ENCODE data around the gene TST. TPM values are rescaled to one million over a fixed set of nuclear protein-coding genes. Genes with fewer than 3 reads are reported as not detected.

TST gene
- total and polyA plus RNA-seq, 2 of the 8 experiments (the other 6 are each of a cell fraction or from before 2014, with no cell fraction given), result 22.6 to 61.6 TPM

GRCh38 chr22:37009490-37009889 is 9.8 kb downstream of the TST start:
- Histone ChIP-seq H3K36me3 (ENCODE audit: control insufficient read depth in 2 of 4, insufficient read depth in 4 of 4, low read length in 3 of 4) (no peaks in the 10 kb centered on the region), H2BK5ac (ENCODE audit: low read depth, low read length) (no peak overlapping the region), H4K20me1 (replicated peaks in 1 of 2; ENCODE audit: control insufficient read depth in 1 of 2, insufficient read depth in 2 of 2, low read length in 2 of 2) (peaks cover 0 to 6% of the 10 kb centered on the region in 2 experiments), H3K23me2 (ENCODE audit: low read depth, low read length) (no peaks in the 10 kb centered on the region), H4K8ac (ENCODE audit: extremely low read depth, insufficient read depth, low read length) (no peak overlapping the region), H3K14ac (ENCODE audit: insufficient read length) (no peak overlapping the region), H3K4me1 (replicated peaks in 1 of 4; ENCODE audit: control insufficient read depth in 3 of 4, insufficient read depth in 4 of 4, low read length in 3 of 4) (no peaks in the 10 kb centered on the region), H3K56ac (replicated peaks; ENCODE audit: insufficient read length, low read depth, low read length) (no peak overlapping the region), H3K4me2 (ENCODE audit: insufficient read depth in 1 of 2, low read depth in 2 of 2, low read length in 2 of 2) (no peak overlapping the region), H3K4ac (replicated peaks; ENCODE audit: insufficient read length, low read depth, low read length) (no peak overlapping the region), H4K91ac (replicated peaks; ENCODE audit: insufficient read length, low read length) (no peak overlapping the region), H2BK20ac (ENCODE audit: low read length) (no peak overlapping the region), H2BK12ac (ENCODE audit: low read depth, low read length) (no peak overlapping the region), H3K18ac (ENCODE audit: extremely low read depth, low read length) (no peak overlapping the region), H3K79me1 (ENCODE audit: low read depth, low read length) (no peaks in the 10 kb centered on the region; the same call in 1 of the 2 replicates), H2AFZ (ENCODE audit: low read length) (no peak overlapping the region), H3K9me3 (ENCODE audit: insufficient read depth in 2 of 2, low read depth in 1 of 2, low read length in 1 of 2) (no peaks in the 10 kb centered on the region), H2AK5ac (ENCODE audit: low read depth, low read length) (no peak overlapping the region), H4K5ac (ENCODE audit: insufficient read length, low read depth, low read length) (no peak overlapping the region), H3K79me2 (ENCODE audit: control insufficient read depth in 1 of 2, insufficient read depth in 2 of 2, low read length in 2 of 2) (no peaks in the 10 kb centered on the region), H3K23ac (ENCODE audit: insufficient read length) (no peak overlapping the region), H3K9ac (replicated peaks in 1 of 4; ENCODE audit: extremely low read depth in 1 of 4, low read depth in 3 of 4, low read length in 3 of 4) (no peak overlapping the region), H2BK120ac (replicated peaks; ENCODE audit: low read depth, low read length) (no peak overlapping the region), H2BK15ac (ENCODE audit: low read length) (no peak overlapping the region), H3K4me3 (ENCODE audit: extremely low read depth in 1 of 4, insufficient read depth in 2 of 4, low read depth in 3 of 4, low read length in 4 of 4) (no peak overlapping the region), H3K27me3 (replicated peaks in 1 of 4; ENCODE audit: control insufficient read depth in 3 of 4, extremely low read depth in 1 of 4, insufficient read depth in 3 of 4, low read length in 3 of 4) (peaks cover 0 to 3% (median 0%) of the 10 kb centered on the region in 4 experiments; a peak in 2 of 7 replicates), H3K27ac (ENCODE audit: low read depth, low read length) (no peak overlapping the region)
- 90% methylated on average over 2 of the region's 2 CpGs; no CpG with 5 or more reads in 1 of the 2 experiments for WGBS, 2 experiments (ENCODE audit: extremely low coverage in 1 of 2, insufficient coverage in 1 of 2, insufficient read length in 1 of 2, insufficient replicate concordance in 2 of 2, low coverage in 1 of 2, low lambda C conversion rate in 2 of 2, missing lambda C conversion rate in 1 of 2)
- FAIRE-seq (no peak), DNase-seq (ENCODE audit: low read depth in 1 of 2, low spot score in 2 of 2) (no peak)
- TF ChIP-seq SRF (IDR thresholded peaks at IDR 0.05; ENCODE audit: low read depth, low read length) (no peak), KDM1A (IDR thresholded peaks at IDR 0.05; ENCODE audit: borderline replicate concordance, low read length) (no peak), CHD1 (IDR thresholded peaks at IDR 0.05; ENCODE audit: low read depth, low read length) (no peak), TAF7 (optimal IDR thresholded peaks at IDR 0.05; ENCODE audit: borderline replicate concordance, low read depth, low read length) (no peak)
- ChIA-PET POLR2A (ENCODE audit: partially characterized antibody) (interaction anchor here (1.1 to 4.1 kb wide), 2 partner anchors 9 to 10 kb away, joined by 5 to 18 read pairs; partner anchors contain the start of genes MPST and TST), CTCF (ENCODE audit: partially characterized antibody) (interaction anchor here (1.1 to 2.9 kb wide), 4 partner anchors 11 to 252 kb away, joined by 5 to 14 read pairs (median 6); no protein-coding TSS in a partner anchor)

All from H1 (cell line).